ELR (cell line): Measurements from ENCODE around the gene CFAP206.
"Not testable (repeated sequence)": the region's sequence is repeated elsewhere in the genome, so short reads cannot be mapped to it uniquely, and the experiment has no call there.

Source experiments
- DNase-seq: peaks from one replicate; pipeline ENCODE4 v3.0.0-alpha.2; 2015; ENCODE audit warnings: low read depth

CFAP206 gene

GRCh38 chr6:87426789-87427188 lies 19.0 kb downstream of the CFAP206 start:
- DNase-seq: no peak

- no peak for DNase-seq
Measured at GRCh38 chr6:87430499-87430898, 22.7 kb downstream of the CFAP206 start.

- DNase-seq: peak; percentile 33
Measured at GRCh38 chr6:87431263-87431662, 23.5 kb downstream of the CFAP206 start.

GRCh38 chr6:87436435-87436834 lies 28.7 kb downstream of the CFAP206 start:
- peak; percentile 58 for DNase-seq

- no peak for DNase-seq
Measured at GRCh38 chr6:87441711-87442110, 33.9 kb downstream of the CFAP206 start.

- DNase-seq: no peak
Measured at GRCh38 chr6:87444362-87444761, 36.6 kb downstream of the CFAP206 start.

- DNase-seq: no peak
Measured at GRCh38 chr6:87465051-87465450, 57.3 kb downstream of the CFAP206 start.

GRCh38 chr6:87472525-87473418 lies 65.0 kb downstream of the CFAP206 start, which contains the start of gene SLC35A1:
TSS of gene SLC35A1 (plus strand) at chr6:87472974. CDS start at chr6:87473004, 30 bp downstream.
- peak; percentile 81 for DNase-seq

- DNase-seq: peak; percentile 41
Measured at GRCh38 chr6:87473419-87473903, 65.7 kb downstream of the CFAP206 start.

GRCh38 chr6:87481931-87482330 lies 74.2 kb downstream of the CFAP206 start:
- no peak for DNase-seq

- DNase-seq: no peak
Measured at GRCh38 chr6:87482366-87482765, 74.6 kb downstream of the CFAP206 start.

GRCh38 chr6:87483929-87484328 lies 76.2 kb downstream of the CFAP206 start:
- DNase-seq: peak; percentile 81

GRCh38 chr6:87484491-87484890 lies 76.7 kb downstream of the CFAP206 start:
- DNase-seq: no peak

- peak; percentile 53 for DNase-seq
Measured at GRCh38 chr6:87487555-87487954, 79.8 kb downstream of the CFAP206 start.

- DNase-seq: not testable (repeated sequence)
Measured at GRCh38 chr6:87489326-87489725, 81.6 kb downstream of the CFAP206 start.

GRCh38 chr6:87494761-87495422 lies 87.1 kb downstream of the CFAP206 start:
- DNase-seq: no peak

GRCh38 chr6:87498048-87498447 lies 90.3 kb downstream of the CFAP206 start:
- DNase-seq: no peak

- DNase-seq: no peak
Measured at GRCh38 chr6:87501809-87502572, 94.2 kb downstream of the CFAP206 start.

GRCh38 chr6:87504441-87504840 lies 96.7 kb downstream of the CFAP206 start:
- no peak for DNase-seq
